Stimulated activated naive CD8-positive, alpha-beta T cell treated with anti-CD3 and anti-CD28 coated beads, Interleukin-15, amount 100 ng/mL, for 72 hours (primary cell): ENCODE data around the gene PTPRR.

Source experiments
- ATAC-seq: fragments of 150-1000 bp; cut with Tn5 transposase; 2 replicates; pipeline ENCODE4 v1.10.0; 2021; ENCODE audit warnings: mild to moderate bottlenecking, moderate library complexity
- DNase-seq, 2 donors: peaks; one replicate each; pipeline ENCODE4 v3.0.0; 2021 to 2022
- H3K27ac Mint-ChIP-seq, 2 donors: one replicate each; pipeline ENCODE4 v1.8.0; 2022; ENCODE audit warnings: mild to moderate bottlenecking in 2 of 2, mixed read lengths in 2 of 2, moderate library complexity in 2 of 2
- H3K27me3 Mint-ChIP-seq: one replicate; pipeline ENCODE4 v1.8.0; 2022; ENCODE audit warnings: mixed read lengths
- H3K4me1 Mint-ChIP-seq: one replicate; pipeline ENCODE4 v1.8.0; 2022; ENCODE audit warnings: mild to moderate bottlenecking, mixed read lengths
- H3K4me3 Mint-ChIP-seq, 2 donors: one replicate each; pipeline ENCODE4 v1.8.0; 2022; ENCODE audit warnings: mild to moderate bottlenecking in 2 of 2, mixed read lengths in 2 of 2, moderate library complexity in 1 of 2
- H3K9me3 Mint-ChIP-seq, 2 donors: one replicate each; pipeline ENCODE4 v1.8.0; 2022; ENCODE audit warnings: mixed read lengths in 2 of 2

PTPRR gene

DNA sequence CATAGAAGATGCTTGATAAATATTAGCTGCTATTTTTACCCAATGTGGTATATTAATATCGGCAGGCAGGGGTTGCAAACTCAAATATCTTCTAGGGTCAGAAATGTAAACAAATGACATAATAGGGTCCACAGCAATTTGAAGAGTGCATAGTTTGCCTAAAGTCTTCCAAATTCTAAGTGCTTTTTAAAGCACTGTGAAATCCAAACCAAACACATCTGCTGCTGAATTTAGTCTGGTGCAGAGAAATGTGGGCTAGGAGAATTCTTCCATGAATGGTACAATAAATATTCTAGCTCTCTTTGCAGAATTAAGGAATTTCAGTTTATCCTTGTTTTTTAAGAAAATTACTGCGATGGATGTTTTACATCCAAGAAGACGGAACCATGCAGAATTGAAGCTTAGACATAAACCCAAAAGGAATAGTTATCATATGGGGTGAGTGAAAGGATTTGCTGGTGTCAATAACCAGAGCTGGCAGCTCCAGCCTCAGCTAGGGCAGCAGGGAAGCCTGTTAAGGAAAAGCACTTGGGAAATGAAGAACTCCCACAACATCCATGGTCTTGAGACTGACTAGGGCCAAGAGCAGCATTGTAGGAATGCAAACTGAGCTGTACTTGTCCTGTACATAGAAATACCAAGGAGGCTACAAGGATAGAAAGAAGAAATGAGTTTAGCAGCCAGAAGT is 65.5 kb downstream of the PTPRR start:
- H3K9me3 Mint-ChIP-seq: no peaks in the 10 kb centered on the region
- DNase-seq (no peak), ATAC-seq (no peak)
- no peaks in the 10 kb centered on the region for H3K27me3 Mint-ChIP-seq
- no peak overlapping the region for H3K27ac Mint-ChIP-seq
- no peak overlapping the region for H3K4me3 Mint-ChIP-seq
- no peaks in the 10 kb centered on the region for H3K4me1 Mint-ChIP-seq

GRCh38 chr12:70854138-70854537 is 66.4 kb downstream of the PTPRR start:
- no peaks in the 10 kb centered on the region for H3K9me3 Mint-ChIP-seq
- no peaks in the 10 kb centered on the region for H3K27me3 Mint-ChIP-seq
- no peaks in the 10 kb centered on the region for H3K4me1 Mint-ChIP-seq
- ATAC-seq (no peak), DNase-seq (no peak)
- H3K4me3 Mint-ChIP-seq: no peak overlapping the region
- no peak overlapping the region for H3K27ac Mint-ChIP-seq

GRCh38 chr12:70853326-70853725 is 67.2 kb downstream of the PTPRR start:
- Mint-ChIP-seq H3K27ac (no peak overlapping the region), H3K4me3 (no peak overlapping the region), H3K9me3 (no peaks in the 10 kb centered on the region), H3K27me3 (no peaks in the 10 kb centered on the region), H3K4me1 (no peaks in the 10 kb centered on the region)
- DNase-seq: no peak
- no peak for ATAC-seq

DNA sequence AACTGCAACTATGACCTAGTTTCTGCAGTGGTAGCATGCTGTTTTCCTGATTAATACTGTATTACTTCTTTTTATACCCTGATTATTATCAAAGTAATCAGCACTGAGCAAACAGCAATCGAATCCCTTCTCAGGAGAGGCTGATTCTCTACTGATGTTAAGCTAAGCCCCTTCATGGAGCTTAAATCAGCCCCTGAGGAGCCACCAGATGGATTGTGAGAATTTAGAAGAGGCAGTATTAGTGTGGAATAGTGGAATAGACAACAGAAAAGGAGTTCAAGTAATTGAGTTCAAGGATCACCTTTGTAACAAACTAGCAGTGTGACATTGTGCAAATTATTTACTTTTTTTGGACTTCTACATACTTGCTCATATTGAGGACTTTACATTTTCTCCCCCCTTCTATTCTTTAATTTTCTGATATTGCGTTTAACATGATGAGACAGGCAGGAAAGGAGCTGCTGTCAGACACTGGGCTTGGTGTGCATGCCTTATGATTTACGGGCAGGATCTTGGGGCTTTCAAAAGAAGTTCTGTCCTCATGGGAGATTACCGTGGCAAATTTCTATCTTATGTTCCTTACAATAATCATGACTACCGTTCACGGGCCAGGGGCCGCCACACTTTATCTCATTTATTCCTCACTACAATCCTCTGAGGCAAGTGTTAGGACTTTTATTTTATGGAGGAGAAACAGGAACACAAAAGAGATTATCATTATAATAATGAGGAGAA is 68.0 kb downstream of the PTPRR start:
- Mint-ChIP-seq H3K27me3 (no peaks in the 10 kb centered on the region), H3K27ac (no peak overlapping the region), H3K9me3 (no peaks in the 10 kb centered on the region), H3K4me3 (no peak overlapping the region), H3K4me1 (no peaks in the 10 kb centered on the region)
- DNase-seq (no peak), ATAC-seq (no peak)

- H3K9me3 Mint-ChIP-seq: no peaks in the 10 kb centered on the region
- no peak overlapping the region for H3K4me3 Mint-ChIP-seq
- DNase-seq (no peak), ATAC-seq (no peak)
- no peaks in the 10 kb centered on the region for H3K4me1 Mint-ChIP-seq
- no peaks in the 10 kb centered on the region for H3K27me3 Mint-ChIP-seq
- no peak overlapping the region for H3K27ac Mint-ChIP-seq
Measured at GRCh38 chr12:70849265-70849960, 71.1 kb downstream of the PTPRR start.

DNA sequence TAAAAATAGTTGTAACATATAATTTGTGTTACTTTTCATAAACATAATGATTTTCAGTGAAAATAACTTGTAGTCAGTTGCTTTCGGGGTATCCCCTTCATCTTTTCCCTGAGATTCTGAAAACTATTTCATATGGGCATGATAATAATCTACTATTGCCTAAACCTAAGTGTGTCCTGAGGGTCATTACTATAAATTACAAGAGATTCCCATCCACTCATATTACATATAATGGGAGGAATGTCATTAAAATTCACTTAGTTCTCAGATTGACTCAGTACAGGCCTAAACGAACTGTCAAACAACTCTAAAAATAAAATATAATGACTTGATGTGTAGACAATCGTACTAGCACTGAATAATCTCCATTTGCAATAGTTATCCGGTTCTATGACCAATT is 72.7 kb downstream of the PTPRR start:
- no peaks in the 10 kb centered on the region for H3K27me3 Mint-ChIP-seq
- H3K27ac Mint-ChIP-seq: no peak overlapping the region
- no peak for DNase-seq
- no peaks in the 10 kb centered on the region for H3K9me3 Mint-ChIP-seq
- no peak for ATAC-seq
- H3K4me3 Mint-ChIP-seq: no peak overlapping the region
- no peaks in the 10 kb centered on the region for H3K4me1 Mint-ChIP-seq

GRCh38 chr12:70845268-70845667 is 75.3 kb downstream of the PTPRR start:
- no peak for ATAC-seq
- no peak overlapping the region for H3K4me3 Mint-ChIP-seq
- H3K9me3 Mint-ChIP-seq: no peaks in the 10 kb centered on the region

GRCh38 chr12:70843363-70843762 is 77.2 kb downstream of the PTPRR start:
- Mint-ChIP-seq H3K4me3 (no peak overlapping the region), H3K27ac (no peak overlapping the region), H3K9me3 (no peaks in the 10 kb centered on the region), H3K27me3 (no peaks in the 10 kb centered on the region), H3K4me1 (no peaks in the 10 kb centered on the region)
- no peak for ATAC-seq
- no peak for DNase-seq

More at GRCh38 chr12:70845268-70845667, 75.3 kb downstream of the PTPRR start:
- Mint-ChIP-seq H3K27me3 (no peaks in the 10 kb centered on the region), H3K4me1 (no peaks in the 10 kb centered on the region), H3K27ac (no peak overlapping the region)
- no peak for DNase-seq

- ATAC-seq (no peak), DNase-seq (no peak)
- Mint-ChIP-seq H3K9me3 (no peaks in the 10 kb centered on the region), H3K4me1 (no peaks in the 10 kb centered on the region), H3K27ac (no peak overlapping the region), H3K27me3 (no peaks in the 10 kb centered on the region), H3K4me3 (no peak overlapping the region)
Measured at GRCh38 chr12:70842942-70843341, 77.6 kb downstream of the PTPRR start.

DNA sequence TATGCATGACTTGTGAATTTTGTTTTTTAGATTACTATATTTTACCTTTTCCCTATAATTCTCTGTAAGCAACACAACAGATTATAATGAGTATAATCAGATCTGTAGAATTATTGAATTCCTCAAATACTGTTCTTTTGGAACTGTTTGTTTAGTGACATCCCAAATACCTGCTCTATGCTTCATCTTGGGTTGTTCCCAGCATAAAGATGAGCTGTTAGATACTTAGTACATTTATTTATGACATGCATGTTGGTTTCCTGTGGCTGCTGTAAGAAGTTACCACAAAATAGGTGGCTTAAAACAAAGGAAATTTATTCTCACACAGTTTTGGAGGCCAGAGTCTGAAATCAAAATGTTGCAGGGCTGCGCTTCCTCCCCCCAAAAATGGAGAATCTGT is 78.4 kb downstream of the PTPRR start:
- no peak for ATAC-seq
- DNase-seq: no peak
- no peaks in the 10 kb centered on the region for H3K27me3 Mint-ChIP-seq
- no peak overlapping the region for H3K4me3 Mint-ChIP-seq
- no peaks in the 10 kb centered on the region for H3K9me3 Mint-ChIP-seq
- H3K4me1 Mint-ChIP-seq: no peaks in the 10 kb centered on the region
- no peak overlapping the region for H3K27ac Mint-ChIP-seq

DNA sequence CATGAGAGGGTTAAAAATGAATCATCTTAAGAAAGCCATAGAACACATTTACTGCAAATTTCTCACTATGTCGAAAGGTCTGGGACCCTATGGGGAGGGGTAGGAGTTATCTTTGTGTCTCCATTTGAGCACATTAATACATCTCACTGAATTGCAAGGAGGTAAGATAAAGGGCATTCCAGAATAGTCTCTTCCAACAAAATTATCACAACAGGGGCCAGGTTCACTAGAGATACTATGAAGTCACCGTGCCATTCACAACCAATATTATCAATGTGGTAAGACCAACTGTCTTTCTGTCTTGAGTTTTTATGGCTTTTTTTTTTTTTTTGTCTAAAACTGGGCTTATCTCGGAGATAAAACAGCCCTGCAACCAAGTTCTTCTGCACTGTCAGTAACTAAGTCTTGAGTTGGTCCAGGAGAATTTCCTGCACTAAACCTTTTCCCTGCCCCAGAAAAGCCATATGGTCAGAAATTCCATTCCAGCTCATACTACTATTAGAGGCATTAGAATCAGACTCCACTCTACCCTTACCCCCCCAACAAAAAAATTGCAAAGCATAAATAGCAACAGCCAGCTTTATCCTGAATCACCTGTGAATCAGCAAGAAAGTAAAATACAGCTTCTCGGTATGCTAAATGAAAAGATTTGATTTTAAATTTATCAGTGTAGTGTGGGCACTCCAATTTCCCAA is 79.7 kb downstream of the PTPRR start:
- Mint-ChIP-seq H3K4me1 (no peaks in the 10 kb centered on the region), H3K27me3 (no peaks in the 10 kb centered on the region), H3K4me3 (no peak overlapping the region), H3K9me3 (no peaks in the 10 kb centered on the region), H3K27ac (no peak overlapping the region)
- ATAC-seq: no peak
- DNase-seq: no peak

- no peak for DNase-seq
- H3K9me3 Mint-ChIP-seq: no peaks in the 10 kb centered on the region
Measured at GRCh38 chr12:70839544-70839943, 81.0 kb downstream of the PTPRR start.

GRCh38 chr12:70838127-70838526 is 82.4 kb downstream of the PTPRR start:
- ATAC-seq (no peak), DNase-seq (no peak)
- no peak overlapping the region for H3K4me3 Mint-ChIP-seq
- no peaks in the 10 kb centered on the region for H3K4me1 Mint-ChIP-seq
- no peaks in the 10 kb centered on the region for H3K9me3 Mint-ChIP-seq
- no peaks in the 10 kb centered on the region for H3K27me3 Mint-ChIP-seq
- H3K27ac Mint-ChIP-seq: no peak overlapping the region

More at GRCh38 chr12:70839544-70839943, 81.0 kb downstream of the PTPRR start:
- no peak for ATAC-seq
- Mint-ChIP-seq H3K4me1 (no peaks in the 10 kb centered on the region), H3K4me3 (no peak overlapping the region), H3K27me3 (no peaks in the 10 kb centered on the region), H3K27ac (no peak overlapping the region)

DNA sequence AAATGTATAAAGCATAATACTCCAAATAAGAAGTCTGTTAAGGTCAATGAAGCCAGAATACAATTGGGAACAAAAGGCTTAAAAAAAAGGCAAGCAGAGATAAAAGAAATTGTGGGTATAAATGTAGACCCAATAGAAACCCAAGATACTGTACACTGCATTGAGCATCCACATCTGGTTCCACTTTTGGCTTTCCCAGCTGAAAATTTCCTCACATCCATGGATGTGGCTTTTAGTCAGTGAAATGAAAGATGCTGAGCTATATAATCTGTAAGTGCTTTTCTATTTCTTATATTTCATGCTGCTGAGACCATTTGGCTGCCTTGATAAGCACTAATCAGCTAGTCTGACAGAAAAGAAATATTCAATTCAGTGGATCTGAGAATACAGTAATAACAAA is 83.5 kb downstream of the PTPRR start:
- Mint-ChIP-seq H3K9me3 (peaks cover 0 to 8% of the 10 kb centered on the region in 2 donors), H3K4me1 (no peaks in the 10 kb centered on the region), H3K27me3 (peaks cover 10% of the 10 kb centered on the region), H3K27ac (no peak overlapping the region), H3K4me3 (no peak overlapping the region)
- no peak for DNase-seq
- ATAC-seq: no peak

- peaks cover 11% of the 10 kb centered on the region for H3K27me3 Mint-ChIP-seq
- ATAC-seq: no peak
Measured at GRCh38 chr12:70835948-70836347, 84.6 kb downstream of the PTPRR start.

GRCh38 chr12:70831543-70831942 is 89.0 kb downstream of the PTPRR start:
- ATAC-seq: no peak
- H3K4me3 Mint-ChIP-seq: no peak overlapping the region
- no peak overlapping the region for H3K27ac Mint-ChIP-seq
- H3K9me3 Mint-ChIP-seq: peaks cover 0 to 8% of the 10 kb centered on the region in 2 donors
- peaks cover 11% of the 10 kb centered on the region for H3K27me3 Mint-ChIP-seq
- no peaks in the 10 kb centered on the region for H3K4me1 Mint-ChIP-seq
- DNase-seq: no peak

More at GRCh38 chr12:70835948-70836347, 84.6 kb downstream of the PTPRR start:
- Mint-ChIP-seq H3K9me3 (peaks cover 0 to 8% of the 10 kb centered on the region in 2 donors), H3K4me3 (no peak overlapping the region), H3K4me1 (no peaks in the 10 kb centered on the region), H3K27ac (no peak overlapping the region)
- DNase-seq: no peak
